ENCODE results near the gene NCKAP5.
"Not testable (repeated sequence)": the region's sequence is repeated elsewhere in the genome, so short reads cannot be mapped to it uniquely, and the experiment has no call there.

The NCKAP5 gene

GRCh38 chr2:133266041-133266925, 302.0 kb downstream of the NCKAP5 start:
- no peak for DNase-seq (ENCODE audit: low read depth)

DNA sequence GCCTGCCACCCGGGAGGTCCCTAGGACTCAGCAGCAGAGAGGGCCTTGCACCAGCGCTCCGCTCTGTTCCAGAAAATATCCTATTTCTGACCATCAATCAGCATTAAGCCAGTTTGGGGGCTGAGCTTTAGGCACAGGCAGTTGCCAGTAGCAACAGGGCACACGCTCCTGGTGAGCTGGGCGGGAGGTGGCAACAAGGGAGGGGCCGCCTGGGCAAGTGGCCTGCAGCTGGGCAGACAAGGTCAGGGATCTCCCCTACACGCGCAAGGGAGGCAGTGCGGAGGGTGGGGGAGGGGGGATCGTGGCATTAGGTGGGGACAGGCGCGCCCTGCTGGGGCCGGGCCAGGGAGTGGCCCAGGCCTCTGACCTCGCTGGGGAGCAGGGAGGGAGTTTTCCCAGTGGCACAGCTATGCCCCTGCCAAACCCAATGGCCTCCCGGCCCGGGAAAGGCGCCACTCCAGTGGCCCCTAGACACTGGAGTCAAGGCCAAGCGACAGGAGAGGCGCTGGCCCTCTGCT, 302.8 kb downstream of the NCKAP5 start:
- DNase-seq (ENCODE audit: low read depth): no peak

DNA sequence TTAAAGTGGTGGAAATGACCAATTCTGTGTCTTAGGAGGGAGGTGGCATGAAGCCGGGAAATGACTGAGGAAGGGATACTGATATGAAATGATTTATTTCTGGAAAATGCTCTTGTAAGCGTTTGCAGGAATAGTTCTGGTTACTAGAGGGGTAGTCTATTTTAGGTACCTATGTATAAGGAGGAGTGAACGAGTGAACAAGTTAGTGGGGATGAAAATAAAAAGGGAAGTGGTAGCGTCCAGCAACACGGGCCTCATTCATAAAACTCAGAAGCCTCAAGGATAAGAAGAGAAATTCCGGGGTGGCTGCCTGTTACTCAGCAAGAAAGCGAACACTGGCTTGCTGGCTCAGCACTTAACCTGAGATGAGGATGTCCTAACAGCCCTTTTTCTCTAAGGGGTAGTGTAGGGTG, 303.3 kb downstream of the NCKAP5 start:
- no peak for DNase-seq (ENCODE audit: low read depth)

DNA sequence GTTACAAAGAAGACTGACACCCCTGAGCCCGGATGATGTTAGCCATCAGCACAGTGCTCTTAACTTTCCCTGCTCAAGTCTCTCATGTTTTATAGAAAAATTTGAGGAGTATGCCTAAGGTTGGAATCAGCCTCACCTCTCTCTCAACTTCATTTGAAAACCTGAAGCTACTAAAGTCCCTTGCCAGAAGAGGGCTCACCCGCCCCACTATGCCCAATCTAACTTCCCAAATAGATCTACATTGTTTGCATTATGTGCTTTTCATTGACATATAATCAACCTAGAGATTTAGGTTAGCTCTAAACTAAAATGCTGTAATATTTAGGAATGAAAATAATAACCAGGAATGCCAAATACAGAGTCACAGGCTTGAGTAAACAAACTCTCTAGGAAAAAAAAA, 305.4 kb downstream of the NCKAP5 start:
- no peak for DNase-seq (ENCODE audit: low read depth)

GRCh38 chr2:133255360-133255759, 312.9 kb downstream of the NCKAP5 start:
- DNase-seq (ENCODE audit: low read depth): no peak

DNA sequence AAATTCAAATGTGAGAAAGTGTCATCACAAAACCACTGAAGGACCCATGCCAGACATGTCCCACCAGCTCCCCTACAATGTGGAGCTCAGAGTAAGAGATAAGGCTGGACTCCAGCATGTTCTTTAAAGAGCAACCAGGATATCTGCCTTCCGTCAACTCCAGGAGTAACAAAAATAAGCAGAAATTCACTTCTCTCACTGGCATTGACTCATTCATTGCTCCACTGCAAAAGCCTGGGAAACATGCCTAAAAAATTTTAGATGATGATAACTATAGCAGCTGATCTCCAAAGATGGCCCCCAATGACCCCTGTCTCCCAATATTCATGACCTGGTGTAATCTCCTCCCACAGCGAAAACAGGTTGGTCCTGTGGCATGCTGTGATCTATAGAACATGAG, 314.5 kb downstream of the NCKAP5 start:
- no peak for DNase-seq (ENCODE audit: low read depth)

GRCh38 chr2:133252780-133253355, 315.4 kb downstream of the NCKAP5 start:
- no peak for DNase-seq (ENCODE audit: low read depth)

DNA sequence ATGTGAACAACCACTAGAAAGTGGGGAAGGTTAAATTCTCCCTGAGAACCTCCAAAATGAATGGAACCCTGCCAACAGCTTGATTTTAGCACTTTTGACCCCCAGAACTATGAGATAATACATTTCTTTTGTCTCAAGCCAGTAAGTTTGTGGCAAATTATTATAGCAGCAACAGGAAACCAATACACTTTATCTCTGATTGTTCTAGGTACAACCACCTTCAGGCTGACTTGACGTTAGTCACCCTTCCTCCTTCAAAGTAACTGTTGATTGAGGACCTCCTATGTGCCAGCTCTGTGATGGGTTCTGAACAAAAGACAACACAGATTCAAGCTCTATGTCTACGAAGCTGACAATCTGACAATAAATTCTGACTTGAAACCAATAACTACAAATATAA, 318.9 kb downstream of the NCKAP5 start:
- no peak for DNase-seq (ENCODE audit: low read depth)

- DNase-seq (ENCODE audit: low read depth): no peak
Observed at GRCh38 chr2:133248264-133248663, 320.0 kb downstream of the NCKAP5 start.

- no peak for DNase-seq (ENCODE audit: low read depth)
Observed at GRCh38 chr2:133247631-133248030, 320.6 kb downstream of the NCKAP5 start.

GRCh38 chr2:133241224-133241571, 327.1 kb downstream of the NCKAP5 start:
- no peak for DNase-seq (ENCODE audit: low read depth)

- DNase-seq (ENCODE audit: low read depth): no peak
Observed at GRCh38 chr2:133240491-133241223, 327.6 kb downstream of the NCKAP5 start.

- no peak for DNase-seq (ENCODE audit: low read depth)
Observed at GRCh38 chr2:133235968-133236367, 332.3 kb downstream of the NCKAP5 start.

DNA sequence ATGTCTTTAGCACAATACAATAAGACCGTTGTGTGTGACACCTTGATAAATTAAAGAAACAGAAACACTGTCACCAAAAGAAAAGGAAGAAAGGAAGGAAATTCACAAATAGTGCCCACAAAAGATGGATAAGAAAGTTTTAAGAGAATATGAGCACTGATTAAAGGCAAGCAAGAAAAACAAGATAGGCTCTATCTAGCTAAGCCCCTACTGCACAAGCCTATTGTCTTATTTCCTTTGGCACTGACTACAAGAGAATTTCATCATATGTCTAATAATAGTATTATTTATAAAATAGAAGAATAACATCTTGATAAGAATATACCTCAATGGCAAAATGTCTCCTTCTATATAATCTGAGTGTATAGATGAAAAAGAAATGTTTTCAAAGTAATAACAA, 335.7 kb downstream of the NCKAP5 start:
- DNase-seq (ENCODE audit: low read depth): no peak

GRCh38 chr2:133231264-133231663, 337.0 kb downstream of the NCKAP5 start:
- no peak for DNase-seq (ENCODE audit: low read depth)

DNA sequence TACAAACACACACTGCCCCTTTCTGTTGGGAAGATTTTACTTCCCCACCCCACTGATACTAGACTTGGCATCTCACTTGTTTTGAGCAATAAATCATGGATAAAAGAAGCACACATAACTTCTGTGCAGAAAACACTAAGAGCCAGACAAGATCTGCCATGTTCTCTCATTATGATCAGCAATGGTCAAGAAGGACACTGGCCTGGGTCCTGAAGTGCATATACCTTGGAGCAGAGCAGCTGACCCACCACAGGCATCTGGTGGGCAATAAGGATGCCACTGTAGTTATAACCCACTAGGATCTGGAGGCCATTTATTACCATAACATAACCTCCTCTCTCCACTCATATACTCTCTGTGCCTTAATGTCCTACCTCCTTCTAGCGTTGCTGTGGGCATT, 338.3 kb downstream of the NCKAP5 start:
- no peak for DNase-seq (ENCODE audit: low read depth)

GRCh38 chr2:133223226-133223625, 345.0 kb downstream of the NCKAP5 start:
- DNase-seq (ENCODE audit: low read depth): no peak

- no peak for DNase-seq (ENCODE audit: low read depth)
Observed at GRCh38 chr2:133221398-133221797, 346.9 kb downstream of the NCKAP5 start.

- no peak for DNase-seq (ENCODE audit: low read depth)
Observed at GRCh38 chr2:133218204-133218603, 350.1 kb downstream of the NCKAP5 start.

GRCh38 chr2:133215477-133215876, 352.8 kb downstream of the NCKAP5 start:
- DNase-seq (ENCODE audit: low read depth): no peak

DNA sequence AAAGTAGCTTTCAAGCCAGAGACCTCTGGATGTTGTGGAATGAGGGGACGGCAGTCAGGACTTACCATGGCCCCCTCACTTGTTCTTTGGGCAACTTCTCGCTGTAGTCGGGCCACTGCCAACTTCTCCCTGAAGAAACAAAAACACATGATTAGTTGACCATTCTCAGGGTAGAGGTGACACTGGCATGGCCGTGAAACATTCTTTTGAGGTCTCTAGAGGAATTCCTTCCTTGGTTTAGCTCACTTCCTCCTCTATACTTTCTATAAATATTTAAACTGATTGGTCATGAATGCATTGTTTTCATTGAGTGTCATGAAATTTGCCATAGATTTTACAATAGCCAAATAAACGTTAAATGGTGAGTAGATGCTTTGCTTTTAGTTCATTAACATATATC, 354.6 kb downstream of the NCKAP5 start:
- no peak for DNase-seq (ENCODE audit: low read depth)

- no peak for DNase-seq (ENCODE audit: low read depth)
Observed at GRCh38 chr2:133209325-133209724, 358.9 kb downstream of the NCKAP5 start.

- DNase-seq (ENCODE audit: low read depth): not testable (repeated sequence)
Observed at GRCh38 chr2:133206666-133207065, 361.6 kb downstream of the NCKAP5 start.
